ENCODE results near the gene XPO4.

GRCh38 chr13:20891034-20891433 is 11.5 kb downstream of the XPO4 start:
- TF ChIP-seq MAX (IDR thresholded peaks at IDR 0.05) (no peak), EP300 (IDR thresholded peaks at IDR 0.05; ENCODE audit: borderline replicate concordance) (no peak), RAD21 (IDR thresholded peaks at IDR 0.05; ENCODE audit: low read depth) (no peak), TAF1 (IDR thresholded peaks at IDR 0.05; ENCODE audit: low read depth) (no peak), YY1 (IDR thresholded peaks at IDR 0.05; ENCODE audit: low read depth) (no peak), ZBTB7A (IDR thresholded peaks at IDR 0.05; ENCODE audit: low read depth) (no peak), EGR1 (IDR thresholded peaks at IDR 0.05) (no peak), TEAD4 (IDR thresholded peaks at IDR 0.05) (no peak), FOXM1 (IDR thresholded peaks at IDR 0.05; ENCODE audit: borderline replicate concordance, low read depth) (no peak), REST (IDR thresholded peaks at IDR 0.05; ENCODE audit: low read depth) (no peak), NFIC (IDR thresholded peaks at IDR 0.05) (no peak), CEBPB (IDR thresholded peaks at IDR 0.05) (no peak), CREB1 (IDR thresholded peaks at IDR 0.05; ENCODE audit: low read depth) (no peak)

Measured in Ishikawa (cell line).